Stomach smooth muscle (tissue), 2 donors: ENCODE data around the gene PGBD1.
"Not testable (repeated sequence)": the region's sequence is repeated elsewhere in the genome, so short reads cannot be mapped to it uniquely, and the experiment has no call there.

Experiments
- H3K27ac ChIP-seq: one replicate; pipeline ENCODE4 v1.7.0; 2013; ENCODE audit warnings: mild to moderate bottlenecking, low read length, inconsistent platforms
- H3K27me3 ChIP-seq, 2 donors: one replicate each; pipeline ENCODE4 v1.7.0; 2013; ENCODE audit warnings: low read length in 2 of 2; ENCODE audit not compliant: insufficient read depth in 2 of 2, control insufficient read depth in 1 of 2
- H3K36me3 ChIP-seq, 2 donors: one replicate each; pipeline ENCODE4 v1.7.0; 2013; ENCODE audit warnings: low read length in 2 of 2; ENCODE audit not compliant: control insufficient read depth in 2 of 2, insufficient read depth in 2 of 2
- H3K4me1 ChIP-seq: one replicate; pipeline ENCODE4 v1.7.0; 2013; ENCODE audit warnings: low read length; ENCODE audit not compliant: control insufficient read depth, insufficient read depth
- H3K4me3 ChIP-seq, 2 donors: one replicate each; pipeline ENCODE4 v1.7.0; 2013; ENCODE audit warnings: low read length in 2 of 2
- H3K9ac ChIP-seq, 2 donors: one replicate each; pipeline ENCODE4 v1.7.0; 2013; ENCODE audit warnings: low read length in 2 of 2, mild to moderate bottlenecking in 1 of 2
- H3K9me3 ChIP-seq, 2 donors: one replicate each; pipeline ENCODE4 v1.7.0; 2013; ENCODE audit warnings: low read length in 2 of 2; ENCODE audit not compliant: control insufficient read depth in 2 of 2
- donor health status: healthy.
- donor health status: Pancreatic carcinoma.

Gene PGBD1

DNA sequence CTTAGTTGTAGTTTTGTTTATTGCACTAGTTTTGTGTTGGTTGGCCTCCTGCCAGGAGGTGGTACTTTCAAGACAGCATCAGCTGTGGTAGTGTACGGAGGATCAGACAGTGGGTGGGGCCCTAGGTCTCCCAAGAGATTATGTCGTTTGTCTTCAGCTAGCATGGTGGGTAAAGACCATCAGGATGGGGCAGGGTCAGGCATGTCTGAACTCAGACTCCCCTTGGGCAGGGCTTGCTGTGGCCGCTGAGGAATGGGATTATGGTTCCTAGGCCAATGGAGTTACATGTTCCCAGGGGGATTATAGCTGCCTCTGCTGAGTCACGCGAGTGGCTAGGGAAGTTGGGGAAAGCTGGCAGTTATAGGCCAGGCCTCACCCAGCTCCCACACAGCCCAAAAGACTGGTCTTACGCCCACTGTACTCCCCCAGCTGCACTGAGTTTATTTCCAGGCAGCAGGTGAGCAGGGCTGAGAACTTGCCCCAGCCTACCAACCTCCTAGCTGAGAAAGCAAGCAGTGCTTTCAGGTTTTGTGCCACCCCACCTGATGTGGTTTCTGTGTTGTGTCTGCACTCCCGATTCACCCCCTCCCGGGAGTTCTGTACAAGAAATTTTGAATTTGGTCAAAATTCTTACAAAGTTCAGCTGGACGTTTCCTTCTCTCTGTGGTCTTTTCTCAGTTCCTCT, 29.9 kb downstream of the PGBD1 start:
- Histone ChIP-seq H3K4me3 (no peak overlapping the region), H3K36me3 (peaks cover 10 to 15% of the 10 kb centered on the region in 2 donors), H3K27me3 (no peaks in the 10 kb centered on the region), H3K4me1 (no peaks in the 10 kb centered on the region), H3K9ac (no peak overlapping the region), H3K9me3 (peaks cover 6 to 10% of the 10 kb centered on the region in 2 donors), H3K27ac (no peak overlapping the region)

DNA sequence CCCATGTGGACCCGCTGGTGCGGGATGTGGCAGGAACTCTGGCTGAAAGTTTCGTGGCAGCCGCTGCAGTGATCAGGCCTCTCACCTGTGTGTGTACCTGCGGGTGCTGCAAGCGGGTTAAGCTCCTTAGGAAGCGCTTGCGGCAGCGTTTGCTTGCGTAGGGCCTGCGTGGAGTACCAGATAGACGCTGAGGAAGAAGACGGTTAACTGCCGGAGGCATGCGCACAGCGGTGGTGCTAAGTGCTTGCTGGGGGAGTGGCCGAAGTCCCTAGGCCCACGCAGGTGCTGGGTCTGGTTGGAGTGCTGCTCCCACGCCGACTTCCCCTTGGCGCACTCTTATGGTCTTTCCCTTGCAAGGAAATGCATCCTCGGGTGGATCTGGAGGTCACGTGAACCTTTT, 31.6 kb downstream of the PGBD1 start:
- H3K27me3 ChIP-seq: no peaks in the 10 kb centered on the region
- no peak overlapping the region for H3K4me3 ChIP-seq
- no peak overlapping the region for H3K9ac ChIP-seq
- no peak overlapping the region for H3K27ac ChIP-seq
- H3K36me3 ChIP-seq: peaks cover 10 to 15% of the 10 kb centered on the region in 2 donors
- no peaks in the 10 kb centered on the region for H3K4me1 ChIP-seq
- H3K9me3 ChIP-seq: peaks cover 2 to 10% of the 10 kb centered on the region in 2 donors

DNA sequence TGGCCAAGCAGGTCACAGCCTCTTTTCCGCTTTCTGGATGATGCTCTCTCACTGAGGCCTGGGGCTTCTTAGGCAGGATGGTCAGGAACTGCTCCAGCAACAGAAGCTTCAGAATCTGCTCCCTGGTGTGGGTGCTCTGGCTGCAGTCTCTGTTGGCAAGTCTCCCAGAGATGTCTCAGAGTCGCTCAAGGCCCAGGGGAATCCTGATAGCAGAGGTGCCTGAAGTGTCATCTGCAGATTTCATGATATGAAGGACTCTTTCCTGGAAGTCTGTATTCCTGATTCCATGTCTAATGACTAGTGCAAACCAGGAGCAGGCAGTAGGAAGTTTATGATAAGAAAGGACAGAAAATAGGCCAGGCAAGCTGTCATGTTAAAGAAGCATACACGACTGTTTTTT, 34.3 kb downstream of the PGBD1 start:
- no peaks in the 10 kb centered on the region for H3K4me1 ChIP-seq

GRCh38 chr6:28317866-28318265, 36.5 kb downstream of the PGBD1 start:
- H3K9ac ChIP-seq, H3K4me3 ChIP-seq, H3K27ac ChIP-seq, H3K27me3 ChIP-seq, H3K4me1 ChIP-seq: not testable (repeated sequence)
- Histone ChIP-seq H3K9me3 (peaks cover 4 to 23% of the 10 kb centered on the region in 2 donors), H3K36me3 (peaks cover 13 to 27% of the 10 kb centered on the region in 2 donors)

More for the DNA sequence above, 34.3 kb downstream of the PGBD1 start:
- Histone ChIP-seq H3K27me3 (no peaks in the 10 kb centered on the region), H3K36me3 (peaks cover 10 to 17% of the 10 kb centered on the region in 2 donors), H3K9me3 (peaks cover under 1 to 16% of the 10 kb centered on the region in 2 donors), H3K27ac (no peak overlapping the region), H3K4me3 (no peak overlapping the region), H3K9ac (no peak overlapping the region)

GRCh38 chr6:28322661-28323060, 41.3 kb downstream of the PGBD1 start:
- Histone ChIP-seq H3K27ac (no peak overlapping the region), H3K9me3 (peaks cover 28 to 51% of the 10 kb centered on the region in 2 donors), H3K27me3 (no peaks in the 10 kb centered on the region), H3K36me3 (peaks cover 38 to 56% of the 10 kb centered on the region in 2 donors), H3K4me3 (no peak overlapping the region), H3K9ac (no peak overlapping the region), H3K4me1 (no peaks in the 10 kb centered on the region)

DNA sequence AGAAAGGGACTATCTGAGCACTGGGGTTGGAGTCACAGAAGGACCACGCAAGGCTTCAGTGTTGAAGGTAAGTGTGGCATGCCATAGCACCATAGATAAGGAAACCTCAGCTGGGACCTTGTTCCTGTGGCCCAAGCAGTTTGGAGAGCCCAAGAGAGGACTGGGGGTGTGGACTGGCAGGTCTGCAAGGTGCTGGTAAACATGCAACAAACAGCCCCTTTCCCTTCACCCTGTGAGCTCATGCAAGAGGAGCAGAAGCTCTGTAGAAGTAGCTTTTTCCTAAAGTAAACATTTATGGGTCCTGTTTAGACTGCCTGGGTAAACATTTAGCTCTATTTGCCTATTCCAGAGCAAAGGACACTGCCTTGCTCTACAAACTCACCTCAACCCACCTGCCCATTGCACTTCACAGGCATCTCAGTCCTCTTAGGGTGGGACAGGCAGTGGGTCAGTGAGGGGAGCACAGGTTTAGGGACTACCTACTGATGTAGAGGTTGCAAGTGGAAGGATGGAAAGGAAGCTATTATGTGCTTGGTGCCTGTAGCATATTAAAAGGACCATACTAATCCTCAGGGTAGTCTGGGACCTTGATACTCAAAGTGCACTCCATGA, 42.5 kb downstream of the PGBD1 start:
- no peaks in the 10 kb centered on the region for H3K27me3 ChIP-seq
- no peaks in the 10 kb centered on the region for H3K4me1 ChIP-seq
- H3K36me3 ChIP-seq: peaks cover 41 to 59% of the 10 kb centered on the region in 2 donors
- no peak overlapping the region for H3K4me3 ChIP-seq
- peaks cover 28 to 53% of the 10 kb centered on the region in 2 donors for H3K9me3 ChIP-seq
- H3K9ac ChIP-seq: no peak overlapping the region
- no peak overlapping the region for H3K27ac ChIP-seq

DNA sequence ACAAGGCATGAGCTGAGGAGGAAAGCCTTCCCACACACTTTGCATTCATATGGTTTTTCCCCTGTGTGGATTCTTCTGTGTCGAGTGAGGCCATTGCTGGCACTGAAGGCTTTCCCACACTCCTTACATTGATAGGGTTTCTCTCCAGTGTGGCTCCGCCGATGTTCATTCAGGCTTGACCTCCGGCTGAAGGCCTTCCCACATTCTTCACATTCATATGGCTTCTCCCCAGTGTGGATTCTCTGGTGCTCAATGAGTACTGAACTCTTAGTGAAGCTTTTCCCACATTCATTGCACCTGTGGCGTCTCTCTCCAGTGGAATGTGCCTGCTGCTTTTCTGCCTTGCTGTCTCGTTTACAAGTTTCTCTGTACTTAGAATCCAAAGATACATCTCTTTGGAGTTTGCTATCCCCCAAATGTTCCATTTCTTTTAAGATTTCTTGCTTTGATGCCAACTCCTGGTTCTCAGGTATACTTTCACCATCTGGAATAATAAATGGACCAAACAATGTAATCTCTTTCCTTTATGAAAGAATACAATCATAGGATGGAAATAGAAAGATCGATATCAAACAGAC, 45.1 kb downstream of the PGBD1 start:
- H3K9me3 ChIP-seq: peaks cover 24 to 46% of the 10 kb centered on the region in 2 donors
- peaks cover 45 to 62% of the 10 kb centered on the region in 2 donors for H3K36me3 ChIP-seq
- H3K27me3 ChIP-seq: no peaks in the 10 kb centered on the region
- H3K4me3 ChIP-seq: peak overlapping the region; percentile 9 to 47
- H3K9ac ChIP-seq: no peak overlapping the region
- no peaks in the 10 kb centered on the region for H3K4me1 ChIP-seq
- no peak overlapping the region for H3K27ac ChIP-seq

DNA sequence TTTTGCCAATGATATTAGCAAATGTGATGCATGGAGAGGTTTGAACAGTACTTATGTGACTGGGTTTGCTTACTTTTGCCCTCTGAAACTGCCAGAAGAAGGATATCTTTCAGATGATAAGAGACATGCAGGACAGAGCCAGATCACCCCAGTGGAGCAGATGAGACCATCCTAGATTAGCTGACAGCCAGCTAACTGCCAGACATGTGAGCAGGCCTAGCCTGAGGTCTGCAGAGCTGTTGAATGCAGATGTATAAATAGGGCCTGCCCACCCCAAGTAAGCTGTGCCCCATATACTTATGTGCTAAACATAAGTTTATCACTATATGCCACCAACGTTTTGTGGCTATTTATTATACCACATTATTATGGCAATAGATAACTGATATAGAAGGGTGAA, 48.7 kb downstream of the PGBD1 start:
- H3K9ac ChIP-seq: no peak overlapping the region
- H3K4me1 ChIP-seq: peaks cover 2% of the 10 kb centered on the region
- H3K9me3 ChIP-seq: peaks cover 19 to 27% of the 10 kb centered on the region in 2 donors
- no peak overlapping the region for H3K27ac ChIP-seq
- no peak overlapping the region for H3K4me3 ChIP-seq
- H3K27me3 ChIP-seq: no peaks in the 10 kb centered on the region
- H3K36me3 ChIP-seq: peaks cover 30 to 40% of the 10 kb centered on the region in 2 donors

DNA sequence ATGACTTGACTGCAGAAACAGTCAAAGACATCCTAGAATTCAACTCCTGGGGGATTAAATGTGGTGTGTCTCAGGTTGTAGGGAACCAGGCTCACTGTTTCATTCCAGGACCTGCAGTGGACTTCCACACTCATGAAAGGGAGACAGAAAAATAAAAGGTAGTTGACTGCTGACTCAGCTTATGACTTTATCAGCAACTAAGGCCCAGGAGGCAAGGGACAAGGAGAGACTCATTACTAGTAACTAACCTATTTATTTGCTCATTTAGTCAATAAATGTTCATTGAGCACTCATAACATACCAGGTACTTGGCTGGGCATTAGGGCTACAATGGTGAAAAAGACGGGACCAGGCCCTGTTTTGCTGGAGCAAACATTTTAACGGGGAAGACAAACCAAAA, 51.7 kb downstream of the PGBD1 start:
- Histone ChIP-seq H3K4me1 (peaks cover 12% of the 10 kb centered on the region), H3K4me3 (no peak overlapping the region), H3K27me3 (no peaks in the 10 kb centered on the region), H3K9ac (no peak overlapping the region), H3K27ac (peak overlapping the region; percentile 0), H3K36me3 (peaks cover 7 to 13% of the 10 kb centered on the region in 2 donors), H3K9me3 (peaks cover 0 to 6% of the 10 kb centered on the region in 2 donors)

DNA sequence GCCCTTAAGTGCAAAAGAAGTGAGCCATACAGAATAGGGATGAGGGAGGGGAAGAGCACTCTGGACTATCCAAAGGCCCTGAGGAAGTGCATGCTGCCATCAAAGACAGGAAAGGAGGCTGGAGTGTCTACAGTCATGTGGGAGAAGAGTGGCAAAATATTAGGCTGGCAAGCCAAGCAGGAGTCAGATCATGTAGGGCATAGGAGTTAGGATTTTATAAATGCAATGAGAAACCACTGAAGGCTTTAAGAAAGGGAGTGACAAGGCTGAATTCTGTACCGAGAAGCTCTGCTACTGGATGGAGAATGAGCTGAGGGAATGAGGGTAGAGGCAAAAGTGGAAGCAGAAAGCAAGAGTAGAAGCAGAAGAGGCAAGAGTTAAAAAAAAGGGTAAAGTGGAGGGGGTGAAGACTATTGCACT, 52.2 kb downstream of the PGBD1 start:
- H3K36me3 ChIP-seq: peaks cover 7 to 13% of the 10 kb centered on the region in 2 donors
- peak overlapping the region; percentile 0 for H3K27ac ChIP-seq
- H3K4me1 ChIP-seq: peaks cover 12% of the 10 kb centered on the region
- no peak overlapping the region for H3K9ac ChIP-seq
- no peaks in the 10 kb centered on the region for H3K27me3 ChIP-seq
- H3K9me3 ChIP-seq: peaks cover 0 to 6% of the 10 kb centered on the region in 2 donors
- H3K4me3 ChIP-seq: peak overlapping the region in 1 of 2 donors; percentile 27
